Nephron (organoid): Measurements from ENCODE around the gene CCK.

Experiments
- H3K27ac Mint-ChIP-seq, 3 experiments: 2 replicates each; pipeline ENCODE4 v1.8.0; 2020; ENCODE audit warnings: mixed read lengths in 3 of 3, mild to moderate bottlenecking in 2 of 3, moderate library complexity in 1 of 3
- H3K27me3 Mint-ChIP-seq: 2 replicates; pipeline ENCODE4 v1.8.0; 2021; ENCODE audit warnings: low read depth, mild to moderate bottlenecking, moderate library complexity, mixed read lengths
- H3K36me3 Mint-ChIP-seq: 2 replicates; pipeline ENCODE4 v1.8.0; 2020; ENCODE audit warnings: low read depth, mixed read lengths
- H3K4me1 Mint-ChIP-seq: 2 replicates; pipeline ENCODE4 v1.8.0; 2020; ENCODE audit warnings: mixed read lengths
- H3K4me3 Mint-ChIP-seq, 3 experiments: 2 replicates each; pipeline ENCODE4 v1.8.0; 2020; ENCODE audit warnings: mild to moderate bottlenecking in 3 of 3, mixed read lengths in 3 of 3, moderate library complexity in 2 of 3
- H3K9me3 Mint-ChIP-seq: 2 replicates; pipeline ENCODE4 v1.8.0; 2020; ENCODE audit warnings: mixed read lengths
- CTCF ChIP-seq, 3 experiments: fragments of 200-600 bp; sonication (generic); IDR thresholded peaks; one replicate each; pipeline ENCODE4 v1.5.0; 2021; ENCODE audit warnings: antibody characterized with exemption in 3 of 3; ENCODE audit not compliant: unreplicated experiment in 3 of 3

CCK gene

GRCh38 chr3:42267878-42268277 is 1.9 kb upstream of the CCK start:
- Mint-ChIP-seq H3K27me3 (peaks cover 71% of the 10 kb centered on the region), H3K4me3 (no peak overlapping the region), H3K9me3 (peaks cover 2% of the 10 kb centered on the region), H3K36me3 (no peaks in the 10 kb centered on the region), H3K4me1 (no peaks in the 10 kb centered on the region), H3K27ac (no peak overlapping the region)
- TF ChIP-seq CTCF (IDR thresholded peaks at IDR 0.05; ENCODE audit: unreplicated experiment in 3 of 3): no peak

GRCh38 chr3:42265059-42265991 is 660 bp downstream of the CCK start:
- no peaks in the 10 kb centered on the region for H3K36me3 Mint-ChIP-seq
- TF ChIP-seq CTCF (IDR thresholded peaks at IDR 0.05; ENCODE audit: unreplicated experiment in 3 of 3): no peak
- no peak overlapping the region for H3K4me3 Mint-ChIP-seq
- H3K27me3 Mint-ChIP-seq: peaks cover 82% of the 10 kb centered on the region
- H3K27ac Mint-ChIP-seq: no peak overlapping the region
- H3K9me3 Mint-ChIP-seq: peaks cover 2% of the 10 kb centered on the region
- no peaks in the 10 kb centered on the region for H3K4me1 Mint-ChIP-seq

- H3K4me1 Mint-ChIP-seq: no peaks in the 10 kb centered on the region
- no peak for TF ChIP-seq CTCF (IDR thresholded peaks at IDR 0.05; ENCODE audit: unreplicated experiment in 3 of 3)
- no peaks in the 10 kb centered on the region for H3K36me3 Mint-ChIP-seq
- H3K9me3 Mint-ChIP-seq: peaks cover 2% of the 10 kb centered on the region
- H3K27me3 Mint-ChIP-seq: peaks cover 80% of the 10 kb centered on the region
- no peak overlapping the region for H3K27ac Mint-ChIP-seq
- no peak overlapping the region for H3K4me3 Mint-ChIP-seq
Observed at GRCh38 chr3:42264399-42265058, 1.5 kb downstream of the CCK start.

- H3K9me3 Mint-ChIP-seq: peaks cover 2% of the 10 kb centered on the region
- no peaks in the 10 kb centered on the region for H3K36me3 Mint-ChIP-seq
- no peak overlapping the region for H3K27ac Mint-ChIP-seq
- H3K27me3 Mint-ChIP-seq: peaks cover 75% of the 10 kb centered on the region
- no peak overlapping the region for H3K4me3 Mint-ChIP-seq
- H3K4me1 Mint-ChIP-seq: no peaks in the 10 kb centered on the region
- TF ChIP-seq CTCF (IDR thresholded peaks at IDR 0.05; ENCODE audit: unreplicated experiment in 3 of 3): no peak
Observed at GRCh38 chr3:42263354-42264346, 2.3 kb downstream of the CCK start.

GRCh38 chr3:42262525-42262924 is 3.5 kb downstream of the CCK start:
- H3K9me3 Mint-ChIP-seq: peaks cover 2% of the 10 kb centered on the region
- H3K27ac Mint-ChIP-seq: no peak overlapping the region
- H3K36me3 Mint-ChIP-seq: no peaks in the 10 kb centered on the region
- no peaks in the 10 kb centered on the region for H3K4me1 Mint-ChIP-seq
- H3K4me3 Mint-ChIP-seq: no peak overlapping the region
- peaks cover 72% of the 10 kb centered on the region for H3K27me3 Mint-ChIP-seq
- TF ChIP-seq CTCF (IDR thresholded peaks at IDR 0.05; ENCODE audit: unreplicated experiment in 3 of 3): no peak
